Colonic mucosa (tissue), 4 donors: ENCODE data around the gene GADD45A. TPM values are rescaled to one million over a fixed set of nuclear protein-coding genes. Genes with fewer than 3 reads are reported as not detected.
"Not testable (repeated sequence)": the region's sequence is repeated elsewhere in the genome, so short reads cannot be mapped to it uniquely, and the experiment has no call there.

Source experiments
- DNase-seq: peaks from one replicate; pipeline ENCODE4 v3.0.0-alpha.2; 2020
- H3K27ac ChIP-seq: fragments of 200-600 bp; one replicate; pipeline ENCODE4 v1.8.0; 2021
- H3K27me3 ChIP-seq: fragments of 200-600 bp; one replicate; pipeline ENCODE4 v1.8.0; 2021
- H3K36me3 ChIP-seq: fragments of 200-600 bp; one replicate; pipeline ENCODE4 v1.8.0; 2021
- H3K4me1 ChIP-seq: fragments of 200-600 bp; one replicate; pipeline ENCODE4 v1.8.0; 2021; ENCODE audit warnings: mild to moderate bottlenecking
- H3K4me3 ChIP-seq: fragments of 200-600 bp; one replicate; pipeline ENCODE4 v1.8.0; 2021
- H3K9ac ChIP-seq, 2 donors: one replicate each; pipeline ENCODE4 v1.7.0; 2013; ENCODE audit warnings: control low read depth in 2 of 2, low read depth in 2 of 2, low read length in 2 of 2
- H3K9me3 ChIP-seq: fragments of 200-600 bp; one replicate; pipeline ENCODE4 v1.8.0; 2021
- CTCF ChIP-seq: fragments of 200-600 bp; IDR thresholded peaks from one replicate; pipeline ENCODE4 v1.8.0; 2022; ENCODE audit warnings: antibody characterized with exemption, mild to moderate bottlenecking
- intact Hi-C: fragments of 100-400 bp; cut with DNase I; formaldehyde crosslinking; loops from one replicate; pipeline ENCODE4 v1.14.1; 2022
- total RNA-seq, 2 donors: library from RNA; stranded (reverse); fragmentation: NEBNext Ultra II Directional in 1 of 2; extraction: Animal tissue kit (Norgen Biotek cat#: 25700) in 1 of 2; gene quantifications; one replicate each; pipeline ENCODE4 v1.2.1, GENCODE V29; 2021
- donor health status: healthy.
- donor health status: DM: no; HTN: no; CAD: no.
- donor health status: DM: no; HTN: no; CAD: no.

GADD45A gene
- total RNA-seq, 2 donors from 2014 or later, result 29.0 to 29.4 TPM

GRCh38 chr1:67650061-67650460 is 34.9 kb upstream of the GADD45A start:
- no peak for TF ChIP-seq CTCF

DNA sequence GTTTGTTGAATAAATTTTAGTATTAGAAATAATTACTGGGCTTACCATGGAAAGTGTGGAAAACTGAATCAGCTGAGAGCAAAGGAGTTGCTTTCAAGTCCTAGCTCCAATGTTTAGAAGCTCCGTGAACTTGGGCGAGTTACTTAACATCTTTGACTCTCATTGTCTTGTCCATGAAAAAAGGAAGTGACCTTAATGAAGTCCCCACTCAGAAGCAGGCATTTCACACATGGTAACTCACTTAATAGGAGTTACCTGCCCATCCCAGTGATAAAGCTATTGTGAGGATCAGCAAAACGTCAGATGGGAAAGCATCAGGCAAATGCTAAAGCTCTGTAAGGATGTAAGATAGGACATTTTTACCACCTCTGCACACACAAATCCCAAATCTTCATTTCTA is 34.0 kb upstream of the GADD45A start:
- Histone ChIP-seq H3K27ac (no peak overlapping the region), H3K9ac (no peak overlapping the region), H3K36me3 (no peaks in the 10 kb centered on the region), H3K4me1 (peaks cover 6% of the 10 kb centered on the region), H3K9me3 (no peaks in the 10 kb centered on the region), H3K27me3 (no peaks in the 10 kb centered on the region), H3K4me3 (no peak overlapping the region)
- no peak for TF ChIP-seq CTCF
- intact Hi-C loops, result no loop called here
- no peak for DNase-seq

More at GRCh38 chr1:67650061-67650460, 34.9 kb upstream of the GADD45A start:
- Histone ChIP-seq H3K9me3 (no peaks in the 10 kb centered on the region), H3K9ac (no peak overlapping the region), H3K36me3 (no peaks in the 10 kb centered on the region), H3K27ac (no peak overlapping the region), H3K27me3 (no peaks in the 10 kb centered on the region), H3K4me3 (no peak overlapping the region), H3K4me1 (peaks cover 6% of the 10 kb centered on the region)
- intact Hi-C loops, result no loop called here
- no peak for DNase-seq

GRCh38 chr1:67652800-67653199 is 32.2 kb upstream of the GADD45A start:
- Histone ChIP-seq H3K4me3 (no peak overlapping the region), H3K9ac (no peak overlapping the region), H3K36me3 (no peaks in the 10 kb centered on the region), H3K27me3 (no peaks in the 10 kb centered on the region), H3K4me1 (no peaks in the 10 kb centered on the region), H3K9me3 (no peaks in the 10 kb centered on the region), H3K27ac (no peak overlapping the region)
- intact Hi-C loops, result no loop called here
- TF ChIP-seq CTCF, result no peak
- DNase-seq, result no peak

DNA sequence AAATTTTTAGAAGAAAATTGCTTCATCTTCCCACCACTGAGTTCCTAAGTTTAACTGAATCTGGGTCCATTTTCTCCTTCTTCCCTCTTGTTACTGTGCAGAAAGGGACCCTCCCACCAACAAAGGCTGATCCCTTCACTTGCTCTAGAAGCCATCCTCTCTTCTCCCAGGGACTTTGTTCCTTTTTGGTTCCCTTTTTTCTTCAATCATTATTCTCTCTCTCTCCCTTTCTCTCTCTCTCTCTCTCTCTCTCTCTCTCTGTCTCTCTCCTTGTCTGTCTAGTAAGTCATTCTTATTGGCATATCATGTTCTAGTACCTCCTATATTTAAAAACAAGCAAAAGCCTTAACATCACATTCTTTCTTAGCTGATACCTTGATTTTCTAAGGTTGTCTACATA is 31.7 kb upstream of the GADD45A start:
- intact Hi-C loops, result no loop called here
- no peak for TF ChIP-seq CTCF
- H3K9me3 ChIP-seq, result no peaks in the 10 kb centered on the region
- no peaks in the 10 kb centered on the region for H3K4me1 ChIP-seq
- H3K4me3 ChIP-seq, result no peak overlapping the region
- H3K27me3 ChIP-seq, result no peaks in the 10 kb centered on the region
- no peak overlapping the region for H3K27ac ChIP-seq
- DNase-seq, result no peak
- no peak overlapping the region for H3K9ac ChIP-seq
- H3K36me3 ChIP-seq, result no peaks in the 10 kb centered on the region

- intact Hi-C loops, result no loop called here
- H3K4me3 ChIP-seq, result no peak overlapping the region
- no peaks in the 10 kb centered on the region for H3K27me3 ChIP-seq
- no peak for DNase-seq
- H3K27ac ChIP-seq, result no peak overlapping the region
- H3K4me1 ChIP-seq, result no peaks in the 10 kb centered on the region
- TF ChIP-seq CTCF, result no peak
- no peak overlapping the region for H3K9ac ChIP-seq
- H3K9me3 ChIP-seq, result no peaks in the 10 kb centered on the region
- no peaks in the 10 kb centered on the region for H3K36me3 ChIP-seq
These were observed 29.4 kb upstream of the GADD45A start for GRCh38 chr1:67655581-67655980.

- intact Hi-C loops, H3K4me3 ChIP-seq, DNase-seq: not testable (repeated sequence)
These were observed 27.8 kb upstream of the GADD45A start for GRCh38 chr1:67657152-67657551.

More at GRCh38 chr1:67657152-67657551, 27.8 kb upstream of the GADD45A start:
- not testable (repeated sequence) for H3K27ac ChIP-seq, H3K4me1 ChIP-seq, H3K9ac ChIP-seq, H3K9me3 ChIP-seq, H3K36me3 ChIP-seq, H3K27me3 ChIP-seq
